ENCODE measurements around the gene ZNF785.
"Not testable (repeated sequence)": the region's sequence is repeated elsewhere in the genome, so short reads cannot be mapped to it uniquely, and the experiment has no call there.

ZNF785 gene

DNA sequence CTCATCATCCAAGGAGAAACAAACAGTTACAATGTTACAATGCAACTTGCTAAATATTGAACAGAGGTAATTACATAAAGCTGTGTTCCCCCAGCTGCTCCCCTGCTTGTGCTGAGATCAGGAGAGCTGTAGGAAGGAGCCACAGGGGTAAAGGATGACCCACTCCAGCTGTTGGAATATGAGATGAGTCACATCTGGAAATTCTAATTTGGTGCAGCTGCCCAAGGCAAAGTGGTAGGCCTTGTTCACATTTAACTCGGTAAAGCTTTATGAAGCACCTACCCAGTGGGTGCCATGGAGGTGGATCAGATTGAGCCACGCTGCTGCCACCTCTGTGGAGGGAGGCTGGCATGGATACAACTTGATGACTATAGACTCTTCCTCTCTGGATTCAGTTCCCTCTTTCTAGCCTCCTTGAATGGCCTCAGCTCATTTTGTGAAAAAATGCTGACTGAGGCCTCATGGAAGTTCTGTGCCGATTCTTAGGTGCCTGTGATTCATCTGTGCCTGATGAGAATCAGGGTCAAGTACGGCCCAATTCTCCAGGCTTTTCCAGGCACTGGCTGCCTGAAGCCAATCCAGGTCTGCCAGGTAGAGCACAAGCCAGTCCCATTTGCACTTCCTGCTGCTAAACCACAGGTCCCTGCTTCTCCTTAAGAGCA, 17.2 kb upstream of the ZNF785 start:
- no peak for DNase-seq (ENCODE audit: low read depth)

DNA sequence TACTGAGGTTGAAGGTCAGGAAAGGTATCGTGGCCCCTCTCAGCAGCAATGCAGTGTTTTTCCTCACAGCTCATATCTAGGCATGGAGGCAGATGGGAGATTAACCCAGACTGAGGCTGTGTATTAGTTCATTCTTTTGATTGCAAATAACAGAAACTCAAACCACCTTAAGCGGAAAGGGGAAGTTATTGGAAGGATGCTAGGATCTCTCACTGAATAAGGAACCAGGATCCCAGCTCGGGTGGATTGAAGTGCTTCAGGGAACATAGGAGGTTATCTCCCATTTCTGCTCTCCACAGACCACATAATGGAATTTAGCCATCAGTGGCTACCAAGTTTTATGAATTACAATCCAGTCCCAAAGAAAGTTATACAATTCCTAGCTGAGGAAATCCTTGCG, 16.5 kb upstream of the ZNF785 start:
- DNase-seq (ENCODE audit: low read depth): no peak

DNA sequence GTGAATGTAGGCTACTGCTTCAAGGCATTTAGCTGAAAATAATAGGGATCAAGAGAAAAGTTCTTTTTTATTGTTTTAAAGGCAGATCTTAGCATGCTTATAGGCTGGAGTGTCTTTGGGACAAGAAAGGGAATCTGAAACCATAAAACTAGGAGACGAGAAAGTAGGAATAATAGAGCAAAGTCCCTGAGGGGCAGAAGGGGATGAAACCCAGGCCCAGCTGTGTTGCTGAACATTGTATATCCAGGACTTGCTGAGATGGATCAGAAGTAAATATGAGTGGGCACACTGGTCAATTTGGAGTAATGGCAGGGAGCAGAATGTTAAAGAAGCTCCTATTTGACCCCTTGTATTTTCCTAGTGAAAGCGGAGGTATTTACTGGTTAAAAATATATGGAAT, 15.4 kb upstream of the ZNF785 start:
- DNase-seq (ENCODE audit: low read depth): no peak

DNA sequence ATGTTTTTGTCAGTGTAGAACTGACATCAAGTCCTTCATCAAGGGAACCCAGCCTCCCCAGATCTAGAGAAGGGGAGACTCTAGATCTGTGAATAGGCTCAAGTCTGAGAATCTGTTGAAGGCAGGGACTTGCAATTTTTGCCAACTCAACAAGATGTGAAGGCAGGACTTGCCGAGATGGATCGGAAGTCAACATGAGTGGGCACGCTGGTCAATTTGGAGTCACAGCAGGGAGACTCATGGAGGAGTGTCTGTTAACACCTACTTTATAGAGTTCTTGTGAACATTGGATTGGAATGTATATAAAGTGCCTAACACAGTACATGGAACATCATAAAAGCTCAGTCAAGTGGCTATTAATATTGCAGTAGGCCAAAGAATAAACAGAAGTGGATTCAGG, 14.7 kb upstream of the ZNF785 start:
- DNase-seq (ENCODE audit: low read depth): no peak

DNA sequence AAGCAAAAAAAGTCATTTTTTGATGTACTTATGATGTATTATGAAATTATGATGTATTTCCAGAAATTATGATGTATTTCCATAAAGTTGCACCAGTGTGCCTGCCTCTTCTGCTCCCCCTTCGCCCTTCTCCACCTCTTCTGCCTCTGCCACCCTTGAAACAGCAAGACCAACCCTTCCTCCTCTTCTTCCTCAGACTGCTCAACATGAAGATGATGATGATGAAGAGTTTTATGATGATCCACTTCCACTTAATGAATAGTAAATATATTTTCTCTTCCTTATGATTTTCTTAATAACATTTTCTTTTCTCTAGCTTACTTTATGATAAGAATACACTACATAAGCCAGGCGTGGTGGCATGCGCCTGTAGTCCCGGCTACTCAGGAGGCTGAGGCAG, 7.4 kb upstream of the ZNF785 start:
- DNase-seq (ENCODE audit: low read depth): no peak

DNA sequence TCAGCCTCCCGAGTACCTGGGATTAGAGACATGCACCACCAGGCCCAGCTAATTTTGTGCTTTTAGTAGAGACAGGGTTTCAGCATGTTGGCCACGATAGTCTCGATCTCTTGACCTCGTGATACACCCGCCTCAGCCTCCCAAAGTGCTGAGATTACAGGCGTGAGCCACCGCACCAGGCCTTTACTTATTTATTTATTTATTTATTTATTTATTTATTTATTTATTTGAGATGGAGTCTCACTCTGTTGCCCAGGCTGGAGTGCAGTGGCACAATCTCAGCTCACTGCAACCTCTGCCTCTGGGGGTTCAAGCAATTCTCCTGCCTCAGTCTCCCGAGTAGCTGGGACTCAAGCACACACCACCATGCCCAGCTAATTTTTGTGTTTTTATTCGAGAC, 5.4 kb upstream of the ZNF785 start:
- DNase-seq (ENCODE audit: low read depth): not testable (repeated sequence)

DNA sequence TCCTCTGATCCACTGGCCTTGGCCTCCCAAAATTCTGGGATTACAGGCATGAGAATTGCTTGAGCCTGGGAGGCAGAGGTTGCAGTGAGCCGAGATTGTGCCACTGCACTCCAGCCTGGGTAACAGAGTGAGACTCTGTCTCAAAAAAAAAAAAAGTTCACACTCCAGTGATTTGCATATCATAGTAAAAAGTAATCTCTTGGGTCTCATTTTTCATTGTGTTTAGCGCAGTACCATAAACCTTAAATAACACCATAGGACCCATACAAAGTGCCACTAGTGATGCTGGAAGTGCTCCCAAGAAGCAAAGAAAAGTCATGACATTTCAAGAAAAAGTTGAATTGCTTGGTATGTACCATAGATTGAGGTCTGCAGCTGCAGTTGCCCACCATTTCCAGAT, 4.1 kb upstream of the ZNF785 start:
- not testable (repeated sequence) for DNase-seq (ENCODE audit: low read depth)

DNA sequence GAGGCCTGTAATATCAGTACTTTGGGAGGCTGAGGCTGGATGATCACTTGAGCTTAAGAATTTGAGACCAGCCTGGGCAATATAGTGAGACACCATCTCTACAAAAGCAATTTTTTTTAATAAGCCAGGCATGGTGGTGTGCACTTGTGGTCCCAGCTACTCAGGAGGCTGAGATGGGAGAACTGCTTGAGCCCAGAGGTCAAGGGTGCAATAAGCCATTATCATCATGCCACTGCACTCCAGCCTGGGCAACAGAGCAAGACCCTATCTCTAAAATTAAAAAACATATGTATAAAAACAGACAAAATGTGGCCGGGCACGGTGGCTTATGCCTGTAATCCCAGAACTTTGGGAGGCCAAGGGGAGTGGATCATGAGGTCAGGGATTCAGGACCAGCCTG, 3.2 kb upstream of the ZNF785 start:
- DNase-seq (ENCODE audit: low read depth): no peak

DNA sequence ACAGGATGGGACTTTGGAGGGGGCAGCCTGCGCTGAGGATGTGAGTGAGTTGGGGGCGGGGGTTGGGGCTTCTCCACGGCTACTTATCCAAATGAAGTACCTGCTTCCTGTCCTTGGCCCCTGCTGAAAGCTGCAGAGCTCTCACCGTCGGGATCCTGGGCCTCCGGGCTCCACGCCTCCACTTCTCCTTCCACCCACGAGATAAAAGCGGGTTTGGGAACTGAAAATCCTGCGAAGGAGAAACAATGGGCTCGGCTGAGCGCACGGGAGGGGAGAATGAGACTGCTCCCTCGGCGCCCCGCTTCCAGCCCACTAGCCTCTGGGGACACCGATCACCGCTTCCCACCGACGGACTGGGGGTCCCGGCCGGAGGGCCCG, 486 bp downstream of the ZNF785 start:
- DNase-seq (ENCODE audit: low read depth): no peak

DNA sequence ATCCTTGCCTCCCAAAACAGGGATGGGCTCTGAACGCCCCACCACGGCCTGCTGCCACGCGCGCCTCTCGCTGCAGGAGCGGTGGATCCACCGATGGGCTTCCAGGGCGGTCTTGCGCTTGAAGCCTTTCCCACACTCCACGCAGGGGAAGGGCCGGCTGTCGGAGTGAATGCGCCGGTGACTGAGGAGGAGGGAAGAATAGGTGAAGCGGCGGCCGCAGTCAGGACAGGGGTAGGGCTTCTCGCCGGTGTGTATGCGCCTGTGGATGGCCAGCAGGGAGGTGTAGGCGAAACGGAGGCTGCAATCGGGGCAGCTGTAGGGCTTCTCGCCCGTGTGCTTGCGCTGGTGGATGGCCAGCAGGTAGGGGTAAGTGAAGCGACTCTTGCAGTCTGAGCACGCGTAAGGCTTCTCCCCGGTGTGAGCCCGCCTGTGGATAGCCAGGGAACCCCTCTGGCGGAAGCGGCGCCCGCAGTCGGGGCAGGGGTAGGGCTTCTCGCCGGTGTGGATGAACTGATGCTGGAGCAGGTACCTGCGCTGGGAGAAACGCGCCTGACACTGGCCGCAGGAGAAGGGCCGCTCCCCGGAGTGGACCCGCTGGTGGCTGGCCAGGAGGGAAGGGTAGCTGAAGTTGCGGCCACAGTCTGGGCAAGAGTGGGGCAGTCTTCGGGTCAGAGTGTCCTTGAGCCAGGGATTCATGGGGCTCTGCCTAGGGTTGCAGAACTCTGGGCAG, 2.7 kb downstream of the ZNF785 start:
- no peak for DNase-seq (ENCODE audit: low read depth)

DNA sequence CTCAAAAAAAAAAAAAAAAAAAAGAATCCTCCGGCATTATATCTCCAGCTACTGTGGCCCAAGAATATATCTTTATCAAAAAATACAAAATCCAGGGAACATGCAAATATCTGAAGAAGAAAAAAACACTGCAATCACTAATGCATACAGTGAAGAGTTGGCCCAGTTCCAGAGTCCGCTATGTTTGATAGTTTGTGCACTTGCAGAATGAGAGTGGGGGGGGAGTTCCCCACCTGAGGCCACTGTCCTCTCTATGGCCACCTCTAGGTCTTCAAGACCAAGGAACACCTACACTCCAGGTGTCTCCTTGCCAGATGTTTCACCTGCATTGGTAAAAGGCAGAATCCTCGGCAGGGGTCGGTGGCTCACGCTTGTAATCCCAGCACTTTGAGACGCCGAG, 4.0 kb downstream of the ZNF785 start:
- DNase-seq (ENCODE audit: low read depth): no peak

DNA sequence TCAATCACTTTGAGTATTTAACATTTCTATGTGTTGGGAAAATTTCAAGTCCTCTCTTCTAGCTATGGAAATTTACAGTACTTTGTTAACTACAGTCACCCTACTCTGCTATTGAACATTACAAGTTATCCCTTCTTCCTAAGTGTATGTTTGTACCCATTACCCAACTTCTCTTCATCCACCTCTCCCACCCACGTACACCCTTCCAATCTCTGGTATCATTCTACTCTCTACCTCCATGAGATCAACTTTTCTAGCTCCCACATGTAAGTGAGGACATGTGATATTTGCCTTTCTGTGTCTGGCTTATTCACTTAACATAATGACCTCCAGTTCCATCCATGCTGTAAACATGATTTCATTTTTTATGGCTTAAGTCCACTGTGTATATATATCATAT, 10.8 kb downstream of the ZNF785 start:
- DNase-seq (ENCODE audit: low read depth): no peak

DNA sequence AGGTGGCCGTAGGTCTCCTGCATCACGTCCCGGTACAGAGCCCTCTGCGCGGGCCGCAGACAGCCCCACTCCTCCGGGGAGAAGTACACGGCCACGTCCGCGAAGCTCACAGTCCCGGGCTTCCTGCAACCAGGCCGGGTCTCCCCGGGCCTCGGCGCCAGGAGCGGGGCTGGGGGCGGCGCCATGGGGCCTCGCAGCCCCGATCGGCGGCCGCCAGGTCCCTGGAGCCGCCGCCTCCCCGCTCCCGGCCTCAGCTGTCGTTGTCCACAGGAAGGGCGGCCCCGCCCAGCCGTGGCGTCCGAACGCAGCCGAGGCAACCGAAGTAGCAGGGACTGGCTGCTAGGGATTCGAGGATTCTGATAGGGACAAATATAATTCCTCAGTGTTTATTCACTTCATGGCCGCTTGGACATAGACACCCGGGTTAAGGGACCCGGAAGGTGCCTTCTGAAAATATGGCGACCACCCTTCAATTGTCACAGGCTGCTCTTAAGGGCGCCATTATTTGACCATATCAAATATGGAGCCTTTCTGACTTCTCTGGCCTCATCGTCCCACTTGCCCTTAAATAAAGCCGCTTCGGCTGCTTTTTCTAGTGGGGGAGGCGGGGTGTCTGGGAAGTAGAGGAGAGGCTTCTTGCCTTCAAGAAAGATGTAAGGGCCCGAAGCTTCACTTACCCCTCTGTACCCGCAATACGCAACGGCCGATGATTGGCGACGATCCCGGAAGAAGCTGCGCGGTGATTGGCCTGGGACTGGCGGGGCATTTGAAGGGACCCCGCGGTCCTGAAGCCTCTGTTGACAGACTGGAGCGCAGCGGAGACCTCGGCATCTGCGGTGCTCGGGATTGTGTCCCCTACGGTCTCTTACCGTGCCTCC, 13.8 kb downstream of the ZNF785 start, which contains the start of gene ZNF688:
ZNF688 (minus strand) TSS at position 270 of the 878 bp plus-strand sequence; CDS start at position 185, 85 bp downstream.
- peak; percentile 89 for DNase-seq (ENCODE audit: low read depth)

DNA sequence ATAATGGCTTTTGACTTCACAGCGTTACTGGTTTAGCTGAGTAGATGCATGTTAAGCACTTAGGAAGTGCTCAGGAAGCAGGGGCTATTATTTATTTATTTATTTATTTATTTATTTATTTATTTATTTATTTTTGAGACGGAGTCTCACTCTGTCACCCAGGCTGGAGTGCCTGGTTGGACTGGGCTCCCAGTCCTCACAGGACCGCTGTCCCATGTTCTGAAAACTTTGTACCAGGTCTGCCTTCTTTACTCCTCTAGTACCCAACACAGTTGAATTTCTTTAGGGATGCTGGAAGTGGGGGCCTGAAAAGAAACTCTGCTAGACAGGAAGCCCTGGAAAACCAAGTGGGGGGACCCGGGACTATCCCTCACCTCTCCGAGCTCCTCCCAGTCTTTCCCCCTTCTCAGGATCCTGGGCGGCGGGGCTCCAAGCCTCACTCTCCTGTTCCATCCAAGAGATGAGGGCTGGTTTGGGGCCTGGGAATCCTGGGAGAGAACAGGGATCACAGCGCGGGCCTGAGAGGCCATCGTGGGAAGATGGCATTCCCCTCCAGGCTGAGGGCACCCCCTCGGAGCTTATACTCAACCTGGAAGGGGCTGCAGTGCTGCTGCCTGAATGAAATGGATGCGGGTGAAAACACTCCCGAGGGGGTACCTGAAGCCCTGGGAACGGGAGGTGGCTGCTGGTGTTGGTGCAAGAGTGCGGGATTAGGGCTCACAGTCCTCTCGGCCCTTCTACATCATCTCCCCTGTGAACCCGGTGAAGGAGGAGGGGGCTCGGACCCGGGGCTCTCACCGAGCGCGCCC, 14.7 kb downstream of the ZNF785 start:
- DNase-seq (ENCODE audit: low read depth): no peak

DNA sequence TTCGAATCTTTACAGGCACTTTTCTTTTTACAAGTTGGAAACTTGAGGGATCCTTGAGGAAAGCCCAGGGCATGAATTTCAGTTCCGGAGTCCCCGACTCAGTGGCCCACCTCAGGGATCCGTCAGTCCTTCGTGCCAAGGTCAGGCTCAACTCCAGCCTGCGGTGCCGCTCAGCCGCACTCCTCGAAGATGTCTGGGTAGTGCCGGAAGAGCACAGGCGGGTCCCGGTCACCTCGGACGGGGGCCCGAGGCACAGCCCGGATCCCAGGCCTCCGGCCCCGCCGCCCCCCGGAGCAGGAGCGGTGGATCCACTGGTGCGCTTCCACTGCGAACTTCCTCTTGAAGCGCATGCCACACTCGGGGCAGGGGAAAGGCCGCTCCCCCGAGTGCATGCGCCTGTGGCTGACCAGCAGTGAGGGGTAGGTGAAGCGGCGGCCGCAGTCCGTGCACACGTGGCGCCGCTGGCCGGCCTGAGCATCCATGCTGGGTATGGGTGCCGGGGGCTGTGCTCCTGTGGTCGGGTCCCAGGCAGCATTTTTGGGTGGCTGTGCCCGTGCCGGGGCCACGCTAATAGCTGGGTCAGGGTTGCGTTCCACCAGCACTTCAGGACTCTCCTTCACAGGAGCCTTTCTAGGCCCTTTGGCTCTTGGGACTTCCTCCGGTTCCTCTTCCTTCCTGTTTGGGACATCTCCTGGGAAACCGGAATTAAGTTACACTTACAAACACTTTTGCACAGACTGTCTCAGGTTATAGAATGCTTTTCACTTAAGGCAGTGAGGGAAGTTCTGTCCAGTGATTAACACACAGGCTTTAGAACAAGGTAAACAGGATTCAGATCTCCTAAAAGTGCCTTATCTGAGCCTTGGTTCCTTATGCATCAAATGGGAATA, 15.5 kb downstream of the ZNF785 start:
- DNase-seq (ENCODE audit: low read depth): no peak

DNA sequence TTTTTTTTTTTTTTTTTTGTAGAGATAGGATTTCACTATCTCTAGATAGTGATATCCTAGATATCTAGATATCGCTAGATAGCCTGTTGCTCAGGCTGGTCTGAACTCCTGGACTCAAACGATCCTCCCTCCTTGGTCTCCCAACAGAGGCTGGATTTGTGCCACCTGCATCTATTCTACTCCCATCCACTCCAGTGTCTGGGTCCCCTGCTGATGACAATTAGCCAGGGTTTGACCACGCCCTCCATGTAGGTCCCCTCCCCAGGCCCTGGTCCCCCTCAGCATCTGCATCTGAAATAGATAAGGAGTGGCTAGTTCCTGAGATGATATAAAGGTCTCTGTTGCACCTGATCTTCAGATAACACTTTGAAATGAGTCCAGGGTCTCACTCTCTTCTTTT, 16.2 kb downstream of the ZNF785 start:
- DNase-seq (ENCODE audit: low read depth): no peak

DNA sequence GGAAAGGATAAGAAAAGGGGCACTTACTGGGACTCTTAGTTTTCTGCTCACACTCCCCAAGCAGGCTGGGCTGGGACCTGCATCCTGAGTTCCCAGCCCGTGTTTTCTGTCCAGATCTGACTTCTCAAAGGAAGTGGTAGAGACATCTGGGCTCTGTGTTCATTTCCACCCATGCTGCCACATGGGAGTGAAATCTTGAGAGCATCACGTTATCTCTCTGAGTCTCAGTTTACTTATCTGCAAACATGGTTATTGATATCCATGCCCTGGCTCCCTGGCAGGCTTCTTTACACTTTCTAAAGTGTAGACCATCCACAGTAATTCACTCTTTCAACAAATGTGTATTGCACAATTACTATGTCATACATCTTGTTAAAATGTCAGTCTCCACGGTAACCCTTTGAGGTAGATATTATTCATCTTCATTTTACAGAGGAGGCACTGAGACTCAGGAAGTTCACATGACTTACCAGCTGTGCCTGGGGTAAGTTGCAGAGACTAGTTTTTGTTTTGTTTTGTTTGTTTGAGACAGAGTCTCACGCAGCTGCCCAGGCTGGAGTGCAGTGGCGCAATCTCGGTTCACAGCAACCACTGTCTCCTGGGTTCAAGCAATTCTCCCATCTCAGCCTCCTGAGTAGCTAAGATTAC, 17.4 kb downstream of the ZNF785 start:
- DNase-seq (ENCODE audit: low read depth): no peak

DNA sequence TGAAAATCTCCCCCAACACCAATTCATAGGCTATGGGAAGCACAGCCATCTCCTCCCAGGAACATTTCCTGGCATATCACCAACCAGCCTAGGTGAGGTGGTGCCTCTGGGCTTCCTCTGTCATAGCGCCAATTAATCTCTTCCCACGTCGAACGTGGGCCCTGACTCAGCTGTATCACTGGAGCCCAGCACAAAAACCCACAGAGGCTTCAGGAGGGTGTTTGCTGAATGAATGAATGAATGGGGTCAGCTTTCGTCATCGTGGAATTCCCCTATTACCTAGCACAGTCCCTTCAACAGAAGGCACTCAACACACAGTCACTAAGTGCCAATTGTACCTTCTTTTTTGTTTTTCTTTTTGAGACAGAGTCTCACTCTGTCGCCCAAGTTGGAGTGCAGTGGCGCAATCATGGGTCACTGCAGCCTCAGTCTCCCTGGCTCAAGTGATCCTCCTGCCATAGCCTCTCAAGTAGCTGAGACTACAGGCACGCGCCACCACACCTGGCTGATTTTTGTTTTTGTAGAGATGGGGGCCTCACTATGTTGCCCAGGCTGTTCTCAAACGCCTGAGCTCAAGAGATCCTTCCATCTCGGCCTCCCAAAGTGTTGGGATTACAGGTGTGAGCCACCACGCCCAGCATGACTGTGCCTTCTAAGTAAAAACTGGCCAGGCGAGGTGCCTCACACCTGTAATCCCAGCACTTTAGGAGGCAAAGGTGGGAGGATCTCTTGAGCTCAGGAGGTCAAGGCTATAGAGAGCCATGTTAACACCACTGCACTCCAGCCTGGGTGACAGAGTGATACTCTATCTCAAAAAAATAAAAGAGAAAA, 18.1 kb downstream of the ZNF785 start:
- no peak for DNase-seq (ENCODE audit: low read depth)

DNA sequence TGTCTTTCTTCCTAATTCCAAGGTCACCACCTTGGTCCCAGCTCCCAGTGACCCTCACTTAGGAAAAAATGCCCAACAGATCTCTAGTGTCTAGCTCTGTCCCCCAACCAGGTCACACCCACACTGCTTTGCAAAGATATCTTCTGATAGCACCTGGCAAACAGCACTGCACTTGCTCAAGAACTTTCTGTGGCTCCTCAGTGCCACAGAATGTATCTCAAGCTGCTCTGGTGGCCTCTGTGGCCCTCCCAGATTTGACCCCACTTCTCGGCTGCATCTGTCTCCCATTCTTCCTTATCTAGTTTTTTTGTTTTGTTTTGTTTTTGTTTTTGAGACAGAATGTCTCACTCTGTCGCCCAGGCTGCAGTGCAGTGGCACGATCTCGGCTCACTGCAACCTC, 19.0 kb downstream of the ZNF785 start:
- no peak for DNase-seq (ENCODE audit: low read depth)

DNA sequence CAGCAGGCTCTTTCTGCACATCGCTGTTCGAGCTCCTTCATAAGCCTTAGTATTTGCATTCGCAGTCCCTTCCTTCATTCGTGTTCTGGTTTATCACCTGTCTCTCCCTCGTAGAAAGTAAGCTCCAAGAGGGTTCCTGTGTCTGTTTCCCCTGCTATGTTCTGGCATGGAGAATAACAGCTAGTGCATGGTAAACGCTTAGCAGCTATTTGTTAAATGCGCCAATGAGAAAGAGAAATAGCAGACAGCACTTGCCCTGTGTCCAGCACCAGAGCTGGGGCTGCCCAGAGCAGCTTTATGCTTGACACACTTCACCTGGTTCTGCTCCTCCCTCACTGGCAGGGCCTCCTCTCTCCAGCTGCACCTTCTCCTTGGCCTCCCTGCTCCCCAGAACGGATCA, 19.5 kb downstream of the ZNF785 start:
- no peak for DNase-seq (ENCODE audit: low read depth)
